NCI-H1930 (cell line): ENCODE data around the gene INTS15.
"Not testable (repeated sequence)": the region's sequence is repeated elsewhere in the genome, so short reads cannot be mapped to it uniquely, and the experiment has no call there.

Experiments
- DNase-seq, 2 experiments: peaks; one replicate each; lab custom pipeline; 2025; lab: John Stamatoyannopoulos, UW

The INTS15 gene

DNA sequence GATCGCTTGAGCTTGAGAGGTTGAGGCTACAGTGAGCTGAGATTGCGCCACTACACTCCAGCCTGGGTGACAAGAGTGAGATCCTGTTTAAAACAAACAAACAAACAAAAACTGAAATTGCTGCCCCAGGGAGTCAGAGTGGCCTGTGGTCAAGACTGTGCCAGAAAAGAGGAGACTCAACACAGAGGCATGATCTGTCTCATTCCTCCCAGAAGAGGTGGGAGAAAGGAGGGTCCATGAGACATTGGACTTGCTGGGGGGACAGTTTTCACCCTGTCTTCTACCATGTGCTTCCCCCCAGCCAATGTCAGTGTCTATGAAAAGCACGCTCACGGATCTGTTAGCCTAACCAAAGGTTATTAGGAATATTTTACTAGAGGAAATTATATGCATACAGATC lies 28.8 kb downstream of the INTS15 start:
- DNase-seq: no peak

DNA sequence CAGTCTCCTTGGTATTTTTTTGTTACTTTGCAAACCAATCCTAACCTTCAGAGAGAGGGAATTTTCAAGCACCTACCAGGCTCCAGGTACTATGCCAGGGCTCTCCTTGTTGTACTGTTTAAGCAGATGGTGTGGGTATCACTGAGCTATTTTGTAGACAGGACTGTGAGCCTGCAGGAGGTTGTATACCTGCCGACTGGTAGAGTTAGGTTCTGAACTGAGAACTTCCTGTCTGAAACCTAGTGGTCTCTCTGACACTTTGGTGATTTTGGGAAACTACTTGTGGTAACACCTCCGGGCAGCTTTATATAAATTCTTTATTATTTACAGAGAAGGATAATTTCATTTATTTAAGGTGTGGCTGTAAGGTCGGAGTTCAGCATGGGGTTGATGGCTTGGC lies 30.1 kb downstream of the INTS15 start:
- no peak for DNase-seq

- DNase-seq: no peak
These were observed 31.6 kb downstream of the INTS15 start for GRCh38 chr7:6621195-6622133.

- no peak for DNase-seq
These were observed 32.4 kb downstream of the INTS15 start for GRCh38 chr7:6622134-6622710.

DNA sequence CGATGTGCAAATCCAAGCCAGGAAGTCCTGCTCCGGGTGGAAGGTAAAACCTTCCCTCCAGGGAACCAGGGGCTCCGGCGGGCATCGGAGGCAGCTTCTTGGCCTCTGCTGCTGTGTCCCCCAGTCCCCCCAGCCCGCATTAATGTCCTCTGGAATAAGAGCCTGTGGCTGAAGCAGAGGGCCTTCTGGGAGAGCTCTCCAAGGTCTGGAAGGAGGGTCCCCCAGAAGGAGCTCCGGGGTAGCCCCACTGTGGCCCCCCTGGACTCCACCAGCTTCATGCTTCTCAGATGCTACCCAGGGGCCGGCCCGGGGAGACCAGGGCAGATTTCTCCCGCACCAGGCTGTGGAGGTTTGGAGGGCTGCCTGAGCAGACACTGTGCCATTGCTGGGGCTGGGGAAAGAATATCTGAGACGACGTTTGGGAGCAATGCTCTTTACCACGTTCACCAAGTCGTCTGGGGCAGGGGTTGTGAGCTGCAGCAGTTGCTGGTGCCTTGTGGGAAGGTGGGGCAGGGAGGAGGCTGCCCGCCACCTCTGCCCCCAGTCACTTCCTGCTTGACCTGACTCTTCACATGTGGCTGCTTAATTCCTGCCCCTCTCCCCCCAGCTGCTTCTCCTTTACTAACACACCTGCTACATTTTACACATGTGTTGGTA lies 33.9 kb downstream of the INTS15 start:
- no peak for DNase-seq

- DNase-seq: no peak
These were observed 34.4 kb downstream of the INTS15 start for GRCh38 chr7:6624246-6624611.

DNA sequence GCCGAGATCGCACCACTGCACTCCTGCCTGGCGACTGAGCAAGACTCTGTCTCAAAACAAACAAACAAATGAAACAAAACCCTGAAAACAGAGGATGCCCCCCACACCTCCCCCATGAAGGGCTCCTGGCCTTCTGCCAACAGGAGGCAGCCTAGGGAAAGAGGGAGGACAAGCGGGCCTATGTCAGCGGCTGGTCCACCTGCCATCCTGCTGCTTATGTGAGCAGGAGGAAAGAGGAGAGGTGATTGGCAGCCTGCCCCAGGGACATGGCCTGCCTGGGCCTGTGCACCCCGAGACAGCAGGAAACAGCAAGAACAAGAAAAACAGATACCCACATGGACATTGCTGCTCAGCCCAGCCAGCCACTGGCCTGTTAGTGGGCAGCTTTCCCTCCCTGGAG lies 38.2 kb downstream of the INTS15 start:
- DNase-seq: no peak

DNA sequence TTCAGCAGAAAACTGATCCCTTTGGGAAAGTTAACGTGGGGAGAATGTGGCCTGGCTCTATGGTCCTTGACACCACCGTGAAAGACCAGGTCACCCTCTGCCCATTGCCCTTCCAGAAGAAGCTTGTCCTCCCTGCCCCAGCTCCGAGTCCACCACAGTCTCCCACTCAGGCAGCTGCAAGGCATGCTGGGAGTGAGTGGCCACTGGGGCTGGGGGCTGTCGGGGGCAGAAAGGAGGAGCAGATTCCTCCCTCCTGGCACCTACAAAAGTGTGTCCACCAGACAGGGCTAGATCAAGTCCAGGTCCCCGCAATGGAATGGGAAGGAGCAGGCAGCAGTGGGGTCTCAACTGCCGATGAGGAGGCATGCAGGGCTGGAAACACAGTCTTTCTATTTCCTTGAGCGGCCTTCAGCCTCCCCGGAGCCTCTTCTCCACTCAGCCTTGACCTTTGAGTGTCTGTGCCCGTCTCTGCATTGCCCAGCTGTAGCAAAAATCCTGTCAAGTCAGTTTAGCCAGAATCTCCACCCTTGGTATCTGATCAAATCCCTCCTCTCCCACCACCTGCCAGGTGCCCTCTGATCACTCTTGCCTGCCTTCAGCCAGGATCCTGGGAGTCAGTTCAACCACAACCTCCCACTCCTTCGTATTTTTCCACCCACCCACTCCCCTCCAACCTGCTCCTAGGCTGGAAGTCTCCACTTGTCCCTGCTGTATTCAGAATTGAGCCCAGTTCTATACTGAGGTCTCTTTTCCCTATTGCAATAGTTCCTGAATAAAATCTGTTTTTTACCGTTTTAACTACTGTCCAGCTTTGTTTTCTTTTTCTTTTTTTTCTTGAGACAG lies 40.4 kb downstream of the INTS15 start:
- no peak for DNase-seq

DNA sequence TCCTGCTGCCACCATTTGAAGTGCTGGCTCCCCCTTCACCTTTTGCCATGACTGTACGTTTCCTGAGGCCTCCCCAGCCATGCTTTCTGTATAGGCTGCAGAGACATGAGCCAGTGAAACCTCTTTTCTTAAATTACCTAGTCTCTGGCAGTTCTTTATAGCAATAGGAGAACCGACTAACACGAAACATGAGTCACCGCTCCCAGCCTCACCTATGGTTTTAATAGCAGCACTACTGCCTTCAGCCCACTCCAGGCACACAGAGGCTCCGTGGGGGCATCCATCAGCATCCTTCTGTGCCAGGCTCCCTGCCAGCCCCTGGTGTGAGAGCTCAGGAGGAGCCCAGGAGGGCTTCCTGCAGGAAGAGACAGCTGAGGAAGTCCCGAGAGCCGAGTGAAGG lies 41.8 kb downstream of the INTS15 start:
- no peak for DNase-seq

DNA sequence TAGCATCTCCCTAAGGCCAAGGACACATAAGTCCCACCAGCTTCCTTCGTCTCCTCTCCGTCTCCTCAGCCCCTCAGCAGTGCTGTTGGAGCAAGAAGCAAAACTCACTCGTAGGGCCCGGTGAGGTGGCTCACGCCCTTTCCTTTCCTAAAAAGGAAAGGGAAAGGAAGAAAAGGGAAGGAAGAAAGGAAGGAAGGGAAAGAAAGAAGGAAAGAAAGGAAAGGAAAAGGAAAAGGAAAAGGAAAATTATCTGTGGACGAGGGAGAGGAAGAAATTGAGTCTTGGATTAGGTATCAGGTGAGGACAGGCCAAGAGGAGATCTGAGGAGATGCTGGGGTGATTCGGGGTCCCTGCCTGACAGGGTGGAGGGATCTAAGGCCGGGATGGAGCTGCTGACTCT lies 44.2 kb downstream of the INTS15 start:
- no peak for DNase-seq

DNA sequence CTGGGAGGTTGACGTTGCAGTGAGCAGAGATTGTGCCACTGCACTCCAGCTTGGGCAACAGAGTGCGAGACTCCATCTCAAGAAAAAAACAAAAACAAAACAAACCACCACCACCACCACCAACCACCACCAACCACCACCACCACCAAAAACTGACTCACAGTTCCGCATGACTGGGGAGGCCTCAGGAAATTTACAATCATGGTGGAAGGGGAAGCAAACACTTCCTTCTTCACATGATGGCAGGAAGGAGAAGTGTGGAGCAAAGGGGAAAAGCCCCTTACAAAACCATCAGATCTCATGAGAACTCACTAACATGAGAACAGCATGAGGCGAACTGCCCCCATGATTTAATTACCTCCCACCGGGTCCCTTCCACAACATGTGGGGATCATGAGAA lies 45.1 kb downstream of the INTS15 start:
- not testable (repeated sequence) for DNase-seq

- no peak for DNase-seq
These were observed 47.1 kb downstream of the INTS15 start, which contains the start of gene ZNF316 for GRCh38 chr7:6636741-6637543. TSS of gene ZNF316 (plus strand) at chr7:6637318. CDS start at chr7:6642410, 5,092 bp downstream.

GRCh38 chr7:6637544-6638229 lies 47.9 kb downstream of the INTS15 start:
- peak; percentile 41 to 67 for DNase-seq

GRCh38 chr7:6639032-6639431 lies 49.2 kb downstream of the INTS15 start:
- no peak for DNase-seq

DNA sequence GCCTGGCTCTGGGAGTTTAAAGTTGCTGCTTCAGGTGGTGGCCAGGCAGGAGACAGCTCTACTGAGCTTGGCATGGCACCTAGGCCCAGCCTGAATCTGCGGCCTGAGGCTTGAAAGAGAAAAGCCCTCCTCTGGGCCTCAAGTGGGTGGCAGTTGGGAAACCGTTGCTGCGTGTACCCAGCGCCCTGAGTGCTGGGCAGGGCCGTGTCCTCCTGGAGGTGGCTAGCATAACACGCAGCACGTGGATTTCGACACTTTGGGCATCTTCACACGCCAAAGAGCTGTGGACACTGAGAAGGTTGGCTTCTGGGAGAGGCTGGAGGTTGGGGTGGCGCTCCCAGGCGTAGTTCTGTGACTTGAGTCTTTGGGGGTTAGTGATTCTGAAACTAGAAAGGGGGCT lies 49.8 kb downstream of the INTS15 start:
- no peak for DNase-seq

DNA sequence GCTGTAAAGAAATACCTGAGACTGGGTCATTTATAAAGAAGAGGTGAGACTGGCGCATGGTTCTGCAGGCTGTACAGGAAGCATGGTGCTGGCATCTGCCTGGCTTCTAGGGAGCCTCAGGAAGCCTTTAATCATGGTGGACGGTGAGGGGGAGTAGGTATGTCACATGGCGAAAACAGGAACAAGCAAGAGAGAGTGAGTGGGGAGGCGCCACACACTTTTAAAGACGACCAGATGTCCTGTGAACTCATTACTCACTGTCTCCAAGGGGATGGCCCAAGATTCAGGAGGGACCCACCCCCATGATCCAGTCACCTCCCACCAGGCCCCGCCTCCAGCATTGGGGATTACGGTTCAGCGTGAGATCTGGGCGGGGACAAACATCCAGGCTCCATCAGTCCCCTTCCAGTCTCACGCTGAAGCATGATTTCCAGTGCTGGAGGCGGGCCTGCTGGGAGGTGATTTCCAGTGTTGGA lies 50.5 kb downstream of the INTS15 start:
- DNase-seq: no peak

GRCh38 chr7:6641305-6642035 lies 51.6 kb downstream of the INTS15 start:
- DNase-seq: no peak

- DNase-seq: no peak
These were observed 52.5 kb downstream of the INTS15 start for GRCh38 chr7:6642239-6642839.
